Activated naive CD4-positive, alpha-beta T cell treated with anti-CD3 and anti-CD28 coated beads for 36 hours (primary cell): ENCODE results near the gene BTBD6. TPM values are rescaled to one million over a fixed set of nuclear protein-coding genes. Genes with fewer than 3 reads are reported as not detected.
"Not testable (repeated sequence)": the region's sequence is repeated elsewhere in the genome, so short reads cannot be mapped to it uniquely, and the experiment has no call there.

Experiments
- CTCF ChIA-PET: fragments of 350-600 bp; sonication (Branson Sonifier 250); formaldehyde crosslinking; loops from one replicate; lab custom pipeline; 2021; ENCODE audit warnings: antibody characterized with exemption; lab: Charles Lee
- DNase-seq: peaks from one replicate; pipeline ENCODE4 v3.0.0-alpha.2; 2020
- H3K27ac Mint-ChIP-seq: one replicate; pipeline ENCODE4 v1.8.0; 2021; ENCODE audit warnings: mild to moderate bottlenecking, mixed read lengths
- H3K27me3 Mint-ChIP-seq: one replicate; pipeline ENCODE4 v1.8.0; 2021; ENCODE audit warnings: low read depth, mixed read lengths
- H3K36me3 Mint-ChIP-seq: one replicate; pipeline ENCODE4 v1.8.0; 2021; ENCODE audit warnings: low read depth, mixed read lengths
- H3K4me1 Mint-ChIP-seq: one replicate; pipeline ENCODE4 v1.8.0; 2021; ENCODE audit warnings: low read depth, mixed read lengths
- H3K4me3 Mint-ChIP-seq: one replicate; pipeline ENCODE4 v1.8.0; 2021; ENCODE audit warnings: mild to moderate bottlenecking, moderate library complexity, mixed read lengths
- H3K9me3 Mint-ChIP-seq: one replicate; pipeline ENCODE4 v1.8.0; 2021; ENCODE audit warnings: mixed read lengths
- intact Hi-C: fragments of 100-400 bp; cut with micrococcal nuclease; formaldehyde crosslinking; loops from one replicate; pipeline ENCODE4 v1.15.1; 2023
- total RNA-seq, 2 experiments: library from RNA; stranded (reverse); gene quantifications; one replicate each; pipeline ENCODE4 v1.2.3, GENCODE V29; 2021

The BTBD6 gene
- total RNA-seq, 2 experiments from 2014 or later, result 24.6 to 25.6 TPM

- Mint-ChIP-seq H3K4me1 (peaks cover 20% of the 10 kb centered on the region), H3K4me3 (no peak overlapping the region), H3K27ac (no peak overlapping the region), H3K36me3 (peaks cover 1% of the 10 kb centered on the region), H3K9me3 (no peaks in the 10 kb centered on the region), H3K27me3 (no peaks in the 10 kb centered on the region)
- DNase-seq, result no peak
- intact Hi-C loops, result no loop called here
- CTCF ChIA-PET, result no interaction called here
Measured at GRCh38 chr14:105280525-105280924, 32.2 kb downstream of the BTBD6 start.

DNA sequence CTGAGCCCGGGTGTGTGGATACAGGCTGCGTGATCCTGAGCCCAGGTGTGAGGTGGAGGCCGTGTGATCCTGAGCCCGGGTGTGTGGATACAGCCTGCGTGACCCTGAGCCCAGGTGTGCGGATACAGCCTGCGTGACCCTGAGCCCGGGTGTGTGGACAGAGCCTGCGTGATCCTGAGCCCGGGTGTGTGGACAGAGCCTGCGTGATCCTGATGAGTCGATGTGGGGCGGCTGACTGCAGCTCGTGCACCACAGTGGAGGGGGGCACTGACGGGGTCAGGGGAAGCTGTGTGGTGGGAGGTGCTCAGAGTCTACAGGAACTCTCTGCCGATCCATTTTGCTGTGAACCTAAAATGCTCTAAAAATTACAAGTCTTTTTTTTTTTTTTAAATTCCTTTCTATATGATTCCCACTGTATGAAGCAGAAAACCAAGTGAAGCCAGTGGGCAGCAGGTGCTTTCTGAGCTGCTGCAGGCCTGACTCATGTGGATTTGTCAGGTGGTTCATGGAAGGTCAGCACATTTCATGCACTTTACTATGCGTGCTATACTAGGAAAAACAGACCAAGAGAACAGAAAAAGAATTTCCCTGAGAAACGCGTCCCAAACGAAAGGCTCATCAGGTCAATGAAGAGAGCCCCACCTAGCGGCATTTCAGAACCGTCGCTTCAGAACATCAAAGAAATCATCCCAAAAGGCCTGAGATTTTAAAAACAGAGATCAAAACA is 33.2 kb downstream of the BTBD6 start:
- H3K4me3 Mint-ChIP-seq, result no peak overlapping the region

DNA sequence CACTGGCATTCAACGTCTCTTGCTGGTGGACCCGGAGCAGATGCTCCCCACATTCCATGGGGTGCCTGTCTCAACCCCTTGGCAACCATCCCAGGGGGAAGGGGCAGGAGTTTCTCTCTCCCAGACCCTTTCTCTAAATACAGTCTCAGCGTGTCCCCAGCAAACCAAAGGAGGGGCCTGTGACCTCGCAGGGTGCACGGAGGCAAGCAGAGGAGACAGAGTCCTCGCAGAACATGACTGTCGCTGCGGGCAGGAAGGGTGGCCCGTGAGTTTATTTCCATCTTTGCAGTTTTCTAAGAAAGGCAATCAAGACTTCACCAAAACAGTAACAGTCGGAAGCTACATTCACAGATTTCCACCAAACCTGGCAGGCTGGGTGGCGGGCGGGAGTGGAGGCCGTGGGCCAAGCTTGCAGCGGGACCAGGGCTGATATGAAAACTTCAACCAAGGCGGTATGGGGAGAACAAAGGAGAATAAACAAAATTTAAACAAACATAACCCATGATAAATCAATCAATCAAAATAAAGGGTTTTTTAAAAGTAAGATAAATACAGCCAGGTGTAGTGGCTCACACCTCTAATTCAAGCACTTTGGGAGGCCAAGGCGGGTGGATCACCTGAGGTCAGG is 33.9 kb downstream of the BTBD6 start:
- no peaks in the 10 kb centered on the region for H3K9me3 Mint-ChIP-seq
- no peak overlapping the region for H3K4me3 Mint-ChIP-seq
- intact Hi-C loops, result loop anchor here (2.0 kb wide), 1 partner anchor 79 kb away; no protein-coding TSS in a partner anchor
- peaks cover 1% of the 10 kb centered on the region for H3K36me3 Mint-ChIP-seq
- H3K4me1 Mint-ChIP-seq, result peaks cover 20% of the 10 kb centered on the region
- no peak for DNase-seq
- H3K27me3 Mint-ChIP-seq, result no peaks in the 10 kb centered on the region
- no peak overlapping the region for H3K27ac Mint-ChIP-seq
- CTCF ChIA-PET, result interaction anchor here (0.7 to 1.3 kb wide), 6 partner anchors 10 to 223 kb away, joined by 3 to 4 read pairs (median 3); no protein-coding TSS in a partner anchor

More for the DNA sequence above, 33.2 kb downstream of the BTBD6 start:
- peaks cover 1% of the 10 kb centered on the region for H3K36me3 Mint-ChIP-seq
- CTCF ChIA-PET, result interaction anchor here (0.6 to 1.3 kb wide), 7 partner anchors 9 to 263 kb away, joined by 3 to 7 read pairs (median 3); no protein-coding TSS in a partner anchor
- no peaks in the 10 kb centered on the region for H3K27me3 Mint-ChIP-seq
- no peak overlapping the region for H3K27ac Mint-ChIP-seq
- peaks cover 20% of the 10 kb centered on the region for H3K4me1 Mint-ChIP-seq
- peak; percentile 40 for DNase-seq
- H3K9me3 Mint-ChIP-seq, result no peaks in the 10 kb centered on the region
- intact Hi-C loops, result loop anchor here (1.0 to 2.0 kb wide), 2 partner anchors 79 to 191 kb away; no protein-coding TSS in a partner anchor

- intact Hi-C loops, result loop anchor here (2.0 kb wide), 1 partner anchor 80 kb away; no protein-coding TSS in a partner anchor
- H3K27ac Mint-ChIP-seq, result no peak overlapping the region
Measured at GRCh38 chr14:105283028-105283427, 34.7 kb downstream of the BTBD6 start.

DNA sequence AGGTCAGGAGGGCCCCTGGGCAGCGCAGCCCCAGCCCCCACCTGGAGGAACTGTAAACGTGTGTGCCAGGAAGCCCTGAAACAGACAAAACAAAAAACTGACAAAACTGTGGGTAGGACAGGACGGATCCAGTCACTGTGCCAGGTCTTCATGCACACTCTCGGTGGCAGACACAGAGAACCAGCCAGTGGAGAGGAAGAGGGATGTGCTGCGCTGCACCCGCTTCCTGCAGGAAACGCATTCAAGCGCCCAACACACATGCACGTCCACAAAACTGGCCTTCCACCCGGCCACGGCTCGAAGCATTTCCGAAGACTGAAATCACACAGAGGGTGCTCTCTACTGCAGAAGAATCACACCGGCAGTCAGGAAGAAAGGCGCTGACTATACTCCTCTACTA is 35.6 kb downstream of the BTBD6 start:
- CTCF ChIA-PET, result interaction anchor here (0.8 kb wide), 1 partner anchor 10 kb away, joined by 3 read pairs; no protein-coding TSS in a partner anchor
- peaks cover 1% of the 10 kb centered on the region for H3K36me3 Mint-ChIP-seq
- H3K4me3 Mint-ChIP-seq, result no peak overlapping the region
- no peaks in the 10 kb centered on the region for H3K9me3 Mint-ChIP-seq
- H3K27me3 Mint-ChIP-seq, result no peaks in the 10 kb centered on the region
- no peak overlapping the region for H3K27ac Mint-ChIP-seq
- peak; percentile 33 for DNase-seq
- intact Hi-C loops, result loop anchor here (2.0 kb wide), 1 partner anchor 81 kb away; no protein-coding TSS in a partner anchor
- H3K4me1 Mint-ChIP-seq, result peaks cover 20% of the 10 kb centered on the region

More at GRCh38 chr14:105283028-105283427, 34.7 kb downstream of the BTBD6 start:
- Mint-ChIP-seq H3K4me3 (no peak overlapping the region), H3K27me3 (no peaks in the 10 kb centered on the region), H3K4me1 (peaks cover 20% of the 10 kb centered on the region), H3K36me3 (peaks cover 1% of the 10 kb centered on the region), H3K9me3 (no peaks in the 10 kb centered on the region)
- CTCF ChIA-PET, result interaction anchor here (0.7 to 1.1 kb wide), 2 partner anchors 11 to 224 kb away, joined by 3 read pairs; no protein-coding TSS in a partner anchor
- no peak for DNase-seq

- Mint-ChIP-seq H3K36me3 (peaks cover 1% of the 10 kb centered on the region), H3K9me3 (no peaks in the 10 kb centered on the region), H3K4me1 (peaks cover 22% of the 10 kb centered on the region), H3K27ac (no peak overlapping the region), H3K4me3 (no peak overlapping the region), H3K27me3 (no peaks in the 10 kb centered on the region)
- intact Hi-C loops, result no loop called here
- CTCF ChIA-PET, result no interaction called here
- DNase-seq, result no peak
Measured at GRCh38 chr14:105285174-105285573, 36.8 kb downstream of the BTBD6 start.

GRCh38 chr14:105286759-105287144 is 38.4 kb downstream of the BTBD6 start:
- no peak for DNase-seq
- CTCF ChIA-PET, result no interaction called here
- Mint-ChIP-seq H3K4me3 (no peak overlapping the region), H3K27ac (no peak overlapping the region), H3K4me1 (peaks cover 25% of the 10 kb centered on the region), H3K9me3 (no peaks in the 10 kb centered on the region), H3K36me3 (peaks cover 1% of the 10 kb centered on the region), H3K27me3 (no peaks in the 10 kb centered on the region)
- intact Hi-C loops, result no loop called here

DNA sequence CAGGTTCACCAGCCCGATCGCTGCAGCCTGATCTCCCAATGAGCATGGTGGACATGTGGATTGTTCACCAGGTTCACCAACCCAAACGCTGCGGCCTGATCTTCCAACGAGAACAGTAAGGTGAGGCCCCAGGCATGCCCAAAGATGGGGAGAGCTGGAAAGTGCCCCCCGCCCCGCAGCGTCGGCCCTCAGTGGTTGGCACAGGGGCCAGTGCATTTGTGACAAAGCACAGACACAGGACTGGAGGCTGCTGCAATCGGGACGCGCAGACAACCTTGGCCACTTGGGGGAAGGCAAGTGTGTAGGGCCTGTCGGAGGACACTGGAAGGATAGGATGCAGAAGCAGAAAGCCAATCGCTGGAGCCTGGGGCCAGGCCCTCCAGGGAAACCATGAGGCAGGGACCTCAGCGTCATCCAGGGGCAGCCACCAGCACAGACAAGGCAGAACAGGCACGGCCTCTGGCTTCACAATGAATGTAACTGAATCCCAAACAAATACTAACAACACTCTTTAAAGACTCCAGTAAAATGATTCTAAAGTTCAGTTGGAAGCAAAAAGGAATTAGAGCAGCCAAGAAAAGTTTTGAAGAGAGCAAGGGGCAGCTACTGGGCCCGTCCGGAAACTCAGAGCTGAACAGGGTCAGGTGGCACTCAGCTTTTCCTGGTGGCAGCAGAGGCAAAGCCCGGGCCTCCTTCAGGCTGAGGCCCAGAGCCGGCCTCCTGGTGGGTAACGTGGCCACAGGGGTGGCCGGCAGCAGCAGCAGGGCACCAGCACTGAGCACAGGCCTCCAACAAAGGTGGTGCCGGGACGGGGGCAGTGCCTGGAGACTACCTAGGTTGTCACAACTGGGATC is 39.1 kb downstream of the BTBD6 start:
- H3K27me3 Mint-ChIP-seq, result no peaks in the 10 kb centered on the region
- DNase-seq, result no peak
- intact Hi-C loops, result no loop called here
- peaks cover 1% of the 10 kb centered on the region for H3K36me3 Mint-ChIP-seq
- peaks cover 23% of the 10 kb centered on the region for H3K4me1 Mint-ChIP-seq
- H3K4me3 Mint-ChIP-seq, result no peak overlapping the region
- CTCF ChIA-PET, result no interaction called here
- no peaks in the 10 kb centered on the region for H3K9me3 Mint-ChIP-seq
- H3K27ac Mint-ChIP-seq, result no peak overlapping the region

DNA sequence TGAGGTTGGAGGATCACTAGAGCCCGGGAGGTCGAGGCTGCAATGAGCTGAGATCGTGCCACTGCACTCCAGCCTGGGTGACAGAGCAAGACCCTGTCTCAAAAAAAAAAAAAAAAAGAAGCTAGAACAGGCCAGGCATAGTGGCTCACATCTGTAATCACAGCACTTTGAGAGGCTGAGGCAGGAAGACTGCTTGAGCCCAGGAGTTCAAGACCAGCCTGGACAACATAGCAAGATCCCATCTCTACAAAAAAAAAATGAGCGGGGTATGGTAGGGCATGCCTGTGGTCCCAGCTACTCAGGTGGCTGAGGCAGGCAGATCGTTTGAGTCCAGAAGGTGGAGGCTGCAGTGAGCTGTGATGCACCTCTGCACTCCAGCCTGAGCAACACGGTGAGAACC is 40.6 kb downstream of the BTBD6 start:
- intact Hi-C loops, H3K27me3 Mint-ChIP-seq, H3K27ac Mint-ChIP-seq, H3K4me3 Mint-ChIP-seq, H3K9me3 Mint-ChIP-seq, H3K36me3 Mint-ChIP-seq, DNase-seq: not testable (repeated sequence)
- peaks cover 31% of the 10 kb centered on the region for H3K4me1 Mint-ChIP-seq
- CTCF ChIA-PET, result interaction anchor here (0.5 to 0.7 kb wide), 4 partner anchors 11 to 1484 kb away, joined by 3 to 4 read pairs (median 3); no protein-coding TSS in a partner anchor

GRCh38 chr14:105290621-105291346 is 42.5 kb downstream of the BTBD6 start:
- H3K4me3 Mint-ChIP-seq, result no peak overlapping the region
- intact Hi-C loops, result no loop called here
- CTCF ChIA-PET, result no interaction called here
- DNase-seq, result no peak
- H3K27me3 Mint-ChIP-seq, result no peaks in the 10 kb centered on the region
- no peaks in the 10 kb centered on the region for H3K36me3 Mint-ChIP-seq
- H3K27ac Mint-ChIP-seq, result no peak overlapping the region
- no peaks in the 10 kb centered on the region for H3K9me3 Mint-ChIP-seq
- peaks cover 36% of the 10 kb centered on the region for H3K4me1 Mint-ChIP-seq
